HG02798 (cell line): ENCODE results near the gene PPP2R5C.
A peak's percentile ranks its signal among the peaks of the same experiment; 100 is the strongest.

Source experiments
- ATAC-seq: cut with Tn5 transposase; IDR thresholded peaks from one replicate; pipeline ENCODE4 v1.9.1; 2021; ENCODE audit warnings: mild to moderate bottlenecking; ENCODE audit not compliant: unreplicated experiment, poor library complexity

PPP2R5C gene

GRCh38 chr14:101834800-101835547 lies 73.5 kb downstream of the PPP2R5C start:
- ATAC-seq = no peak

GRCh38 chr14:101835566-101835965 lies 74.1 kb downstream of the PPP2R5C start:
- no peak for ATAC-seq

GRCh38 chr14:101836135-101836534 lies 74.6 kb downstream of the PPP2R5C start:
- ATAC-seq = no peak

GRCh38 chr14:101838476-101838875 lies 77.0 kb downstream of the PPP2R5C start:
- no peak for ATAC-seq

- peak; percentile 38 for ATAC-seq
Observed at GRCh38 chr14:101839236-101839635, 77.7 kb downstream of the PPP2R5C start.

GRCh38 chr14:101839661-101840060 lies 78.2 kb downstream of the PPP2R5C start:
- ATAC-seq = no peak

- no peak for ATAC-seq
Observed at GRCh38 chr14:101840649-101841369, 79.3 kb downstream of the PPP2R5C start.

GRCh38 chr14:101843038-101843437 lies 81.5 kb downstream of the PPP2R5C start:
- ATAC-seq = no peak

GRCh38 chr14:101843665-101844064 lies 82.2 kb downstream of the PPP2R5C start:
- peak; percentile 70 for ATAC-seq

- ATAC-seq = peak; percentile 32
Observed at GRCh38 chr14:101844219-101844618, 82.7 kb downstream of the PPP2R5C start.

- no peak for ATAC-seq
Observed at GRCh38 chr14:101844751-101845150, 83.2 kb downstream of the PPP2R5C start.

- no peak for ATAC-seq
Observed at GRCh38 chr14:101845496-101845895, 84.0 kb downstream of the PPP2R5C start.

- ATAC-seq = no peak
Observed at GRCh38 chr14:101845896-101846295, 84.4 kb downstream of the PPP2R5C start.

GRCh38 chr14:101849125-101849524 lies 87.6 kb downstream of the PPP2R5C start:
- ATAC-seq = peak; percentile 59

- ATAC-seq = no peak
Observed at GRCh38 chr14:101849640-101850039, 88.1 kb downstream of the PPP2R5C start.

- no peak for ATAC-seq
Observed at GRCh38 chr14:101851183-101851582, 89.7 kb downstream of the PPP2R5C start.

- no peak for ATAC-seq
Observed at GRCh38 chr14:101851736-101852405, 90.4 kb downstream of the PPP2R5C start.

GRCh38 chr14:101852785-101853184 lies 91.3 kb downstream of the PPP2R5C start:
- no peak for ATAC-seq

GRCh38 chr14:101853455-101854018 lies 92.0 kb downstream of the PPP2R5C start:
- no peak for ATAC-seq

- ATAC-seq = no peak
Observed at GRCh38 chr14:101854366-101854765, 92.9 kb downstream of the PPP2R5C start.

GRCh38 chr14:101855958-101856357 lies 94.4 kb downstream of the PPP2R5C start:
- no peak for ATAC-seq
